ENCODE measurements around the gene PIGU.

The PIGU gene

DNA sequence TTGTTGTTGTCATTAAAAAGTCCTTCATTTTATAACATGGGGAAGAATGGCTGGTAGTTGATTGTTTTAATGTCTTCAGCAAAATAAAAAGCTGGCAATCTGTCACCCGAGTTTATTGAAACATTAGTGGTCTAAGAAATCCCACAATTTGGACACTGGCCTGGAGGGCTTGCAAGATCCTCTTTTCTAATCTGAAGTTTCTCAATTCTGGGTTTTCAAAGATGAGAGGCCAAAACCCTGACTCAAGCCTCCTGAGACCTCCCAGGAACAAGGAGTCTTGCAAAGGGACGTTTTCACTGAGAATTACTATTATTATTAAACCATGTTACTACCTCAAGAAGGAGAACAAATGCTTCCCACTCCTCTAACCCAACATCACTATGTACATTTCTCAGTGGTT lies 98.9 kb downstream of the PIGU start:
- peak; percentile 5 for DNase-seq

DNA sequence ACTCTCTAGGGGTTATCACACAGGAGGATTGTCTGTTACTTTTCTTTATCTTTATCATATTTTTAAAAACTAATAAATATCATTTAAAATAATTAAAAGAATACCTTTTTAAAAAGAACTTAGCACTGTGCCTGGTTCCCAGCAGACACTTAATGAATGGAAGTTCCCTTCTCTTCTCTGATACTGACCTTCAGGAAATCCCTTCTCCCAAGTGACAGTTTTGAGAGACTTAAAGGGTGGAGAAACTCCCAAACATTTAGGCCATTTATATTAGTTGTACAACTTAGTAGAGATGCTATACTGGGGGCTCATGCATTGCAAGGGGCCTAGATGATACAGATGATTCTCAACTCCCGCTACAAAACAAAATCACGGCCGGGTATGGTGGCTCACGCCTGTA lies 99.8 kb downstream of the PIGU start:
- DNase-seq, result no peak

DNA sequence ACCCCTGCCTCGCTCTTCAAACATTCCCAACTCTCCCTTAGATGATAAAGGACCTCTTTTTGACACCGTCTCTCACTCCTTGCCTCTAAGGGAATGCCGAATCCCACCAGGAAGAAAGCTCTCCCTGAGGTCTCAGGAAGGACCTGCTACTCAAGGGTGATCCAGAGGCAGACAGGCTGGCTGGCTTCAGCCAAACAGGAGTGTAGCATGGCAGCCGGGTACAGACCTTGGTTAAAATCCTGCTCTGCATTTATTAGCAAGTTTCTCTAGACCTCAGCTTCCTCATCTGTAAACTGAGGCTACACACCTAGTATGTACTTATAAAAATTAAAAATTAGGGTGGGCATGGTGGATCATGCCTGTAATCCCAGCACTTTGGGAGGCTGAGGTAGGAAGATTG lies 101.1 kb downstream of the PIGU start:
- peak; percentile 35 for DNase-seq

DNA sequence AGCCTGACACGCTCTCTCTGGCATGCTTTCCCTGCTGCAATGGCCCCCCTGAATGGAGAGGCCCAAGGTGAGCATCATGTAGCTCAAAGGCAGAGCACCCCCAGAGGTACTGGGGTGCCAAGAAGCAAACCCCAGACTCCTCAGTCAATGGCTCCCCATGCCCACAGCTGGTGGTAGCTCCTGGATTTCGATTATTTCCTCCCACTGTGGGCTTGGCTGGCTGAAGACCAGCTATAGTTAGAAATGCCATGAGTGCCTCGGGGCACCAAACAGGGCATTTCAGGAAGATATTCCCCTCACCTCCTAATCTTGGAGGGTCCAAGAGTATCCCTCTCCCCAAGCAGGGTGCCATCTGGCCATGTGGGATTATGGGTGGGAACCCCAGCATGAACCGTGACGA lies 101.6 kb downstream of the PIGU start:
- no peak for DNase-seq

DNA sequence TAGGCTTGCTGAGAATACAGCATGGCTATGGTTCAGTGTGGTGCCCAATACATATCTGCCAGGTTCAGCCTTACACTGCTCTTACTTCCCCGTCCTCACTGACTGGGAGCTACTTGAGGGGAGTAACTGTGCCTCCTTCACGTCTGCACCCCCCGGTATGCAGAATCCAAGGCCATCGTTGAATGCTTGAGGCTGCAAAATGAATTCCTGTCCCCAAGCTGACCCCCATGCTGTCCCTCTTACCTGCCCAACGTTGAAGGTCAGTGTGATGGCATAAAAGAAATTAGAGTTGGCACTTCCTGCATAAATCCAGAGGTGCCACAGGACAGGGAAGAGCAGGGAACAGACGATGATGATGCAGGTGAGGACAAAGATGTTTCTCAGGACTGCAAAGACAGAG lies 102.0 kb downstream of the PIGU start:
- no peak for DNase-seq

DNA sequence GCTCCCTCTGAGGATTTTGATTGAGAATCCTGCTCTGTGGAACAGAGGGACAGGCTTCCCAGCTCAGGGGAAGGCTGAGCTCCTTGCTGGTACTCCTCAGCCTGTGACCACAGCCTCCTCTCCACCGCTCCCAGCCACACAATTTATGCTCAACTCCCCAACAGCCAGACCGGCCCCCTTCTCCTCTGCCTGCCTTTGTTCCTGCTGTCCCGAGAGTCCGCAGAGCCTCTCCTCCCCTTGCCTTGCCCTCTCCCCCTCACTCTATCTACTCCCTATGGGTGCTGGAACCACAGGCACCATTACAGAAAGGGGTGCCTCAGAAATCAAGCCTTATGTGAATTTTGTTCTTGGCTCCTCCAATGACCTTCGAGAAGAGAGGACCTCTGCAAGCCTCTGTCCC lies 102.5 kb downstream of the PIGU start:
- DNase-seq, result peak; percentile 40

DNA sequence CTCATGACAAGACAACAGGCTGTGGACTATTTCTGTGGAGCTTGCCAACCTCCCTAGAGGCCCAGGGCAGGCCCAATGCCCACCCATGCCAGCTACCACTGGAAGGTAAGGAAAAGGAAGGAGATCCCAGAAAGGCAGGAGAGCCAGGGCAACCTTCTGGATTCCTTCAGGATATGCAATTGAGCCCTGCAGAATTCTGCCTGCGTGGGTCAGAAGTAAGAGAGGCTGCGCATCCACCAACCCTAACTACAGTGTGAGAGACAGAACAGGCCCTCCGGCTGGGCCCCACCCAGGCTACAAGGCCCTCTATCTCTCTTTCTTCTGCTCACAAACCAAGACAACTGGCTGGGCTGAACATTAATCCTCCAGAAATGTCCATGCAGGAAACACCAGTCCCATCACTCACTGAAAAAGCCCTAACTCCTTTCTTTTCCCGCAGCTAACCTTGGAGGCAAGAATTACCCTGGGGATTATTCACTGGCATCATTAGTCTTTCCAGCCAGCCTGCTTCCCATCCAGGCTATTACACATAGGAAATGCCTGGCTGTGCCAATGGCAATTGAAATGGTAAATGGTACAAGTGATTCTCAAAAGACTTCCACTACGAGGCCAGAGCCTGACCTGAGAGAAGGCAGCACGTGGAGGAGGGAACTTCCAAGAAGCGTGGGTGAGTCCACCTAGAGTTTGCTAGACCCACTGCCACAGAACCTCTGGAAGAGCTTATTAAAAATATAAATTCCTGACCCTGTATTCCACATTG lies 103.2 kb downstream of the PIGU start:
- peak; percentile 44 for DNase-seq

DNA sequence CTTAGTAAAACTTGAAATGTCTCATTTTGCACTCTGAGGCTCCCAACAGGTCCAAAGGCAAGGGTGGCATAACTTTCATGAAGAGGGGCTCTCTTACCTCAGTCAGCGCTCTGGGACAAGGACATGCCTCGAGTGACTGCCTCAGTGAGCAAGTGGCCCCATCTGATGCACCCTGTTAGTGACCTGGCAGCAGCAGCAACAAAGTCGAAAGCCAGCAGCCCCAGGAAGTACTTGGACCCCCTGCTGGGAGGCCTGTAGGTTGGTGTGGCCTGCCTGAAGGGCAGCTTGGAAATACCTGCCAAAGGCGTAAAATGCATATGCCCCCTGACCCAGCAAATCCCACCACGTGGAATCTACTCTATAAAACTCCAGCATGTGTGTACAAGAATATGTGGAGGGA lies 105.1 kb downstream of the PIGU start:
- DNase-seq, result peak; percentile 46

DNA sequence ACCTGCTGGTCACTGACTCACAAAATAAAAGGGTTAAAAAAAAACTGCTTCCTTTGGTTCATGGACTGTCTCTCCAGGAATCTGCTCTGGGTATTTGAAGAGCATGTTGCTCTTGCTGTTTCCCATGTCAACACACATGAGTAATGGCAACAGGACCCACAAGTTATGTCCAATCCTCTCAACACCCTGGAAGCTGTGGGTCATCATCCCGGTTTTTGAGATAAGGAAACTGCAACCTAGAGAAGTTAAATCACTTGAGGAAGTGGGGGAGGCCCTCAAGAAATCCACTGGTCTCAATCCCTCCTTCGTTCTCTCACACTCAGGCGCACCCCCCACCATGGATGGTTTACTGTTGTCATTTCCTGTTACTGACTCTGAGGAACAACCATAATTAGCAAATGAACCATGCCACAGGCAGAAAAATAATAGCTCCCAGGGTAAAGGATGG lies 106.0 kb downstream of the PIGU start:
- DNase-seq, result no peak

DNA sequence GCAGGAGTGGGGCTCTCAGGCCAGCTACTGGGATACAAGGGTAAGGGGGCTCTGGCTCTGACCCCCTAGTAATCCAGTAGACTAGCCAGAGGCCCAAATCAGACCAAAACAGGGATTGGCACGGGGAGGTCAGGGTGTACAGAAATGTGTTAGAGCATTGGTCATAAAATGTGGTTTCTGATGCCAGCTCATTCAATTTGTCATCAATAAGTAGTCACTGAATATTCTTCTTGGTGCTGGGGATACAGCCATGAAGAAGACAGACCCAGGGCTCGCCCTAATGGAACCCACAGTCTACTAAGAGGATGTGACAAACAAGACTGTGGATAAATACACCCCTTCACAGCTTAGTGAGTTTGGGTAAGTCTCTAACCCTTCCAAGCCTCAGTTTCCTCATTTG lies 107.3 kb downstream of the PIGU start:
- DNase-seq, result no peak

DNA sequence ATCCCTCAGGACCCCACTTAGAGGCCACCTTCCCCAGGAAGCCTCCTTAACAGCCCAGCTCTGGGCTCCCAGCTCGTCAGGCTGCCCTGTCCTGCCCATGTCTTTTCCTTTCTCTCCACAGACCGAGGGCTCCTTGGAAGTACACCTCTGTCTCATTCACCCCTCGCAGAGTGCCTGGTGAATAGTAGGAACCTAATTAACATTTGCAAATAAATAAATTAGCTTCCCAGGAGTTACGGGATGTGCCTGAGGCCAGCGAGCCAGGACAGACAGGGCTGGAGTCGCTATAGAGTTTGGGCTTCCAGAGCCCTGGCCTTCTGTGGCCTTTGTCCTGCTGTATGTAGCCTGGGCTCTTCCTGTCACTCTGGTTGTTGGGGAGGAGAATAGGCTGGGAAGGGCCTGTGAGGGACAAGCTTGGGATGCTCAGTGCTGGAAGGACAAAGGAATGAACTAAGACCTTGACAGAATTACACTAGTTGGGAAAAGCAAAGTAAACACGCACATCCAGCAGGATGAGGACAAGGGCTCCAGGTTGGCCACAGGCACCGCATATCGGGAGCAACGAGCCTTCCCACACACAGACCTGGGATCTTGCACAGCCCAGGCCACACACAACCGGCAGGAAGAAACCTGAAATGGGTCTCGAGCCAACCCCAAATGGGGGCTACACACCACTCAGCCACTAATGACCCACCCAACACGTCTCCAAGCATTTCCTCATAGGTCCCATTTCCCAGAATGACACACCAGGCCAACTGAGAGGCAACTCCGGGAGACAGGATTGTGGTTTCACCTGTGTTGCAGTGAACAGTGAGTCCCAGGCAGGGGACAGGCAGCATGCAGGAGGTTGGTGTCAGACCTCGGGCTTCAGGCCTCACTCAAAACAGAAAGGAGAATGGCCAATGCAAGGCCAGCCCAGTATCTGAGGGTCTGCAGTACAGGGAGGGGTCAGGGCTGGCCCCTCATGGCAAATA lies 108.7 kb downstream of the PIGU start:
- DNase-seq, result no peak

DNA sequence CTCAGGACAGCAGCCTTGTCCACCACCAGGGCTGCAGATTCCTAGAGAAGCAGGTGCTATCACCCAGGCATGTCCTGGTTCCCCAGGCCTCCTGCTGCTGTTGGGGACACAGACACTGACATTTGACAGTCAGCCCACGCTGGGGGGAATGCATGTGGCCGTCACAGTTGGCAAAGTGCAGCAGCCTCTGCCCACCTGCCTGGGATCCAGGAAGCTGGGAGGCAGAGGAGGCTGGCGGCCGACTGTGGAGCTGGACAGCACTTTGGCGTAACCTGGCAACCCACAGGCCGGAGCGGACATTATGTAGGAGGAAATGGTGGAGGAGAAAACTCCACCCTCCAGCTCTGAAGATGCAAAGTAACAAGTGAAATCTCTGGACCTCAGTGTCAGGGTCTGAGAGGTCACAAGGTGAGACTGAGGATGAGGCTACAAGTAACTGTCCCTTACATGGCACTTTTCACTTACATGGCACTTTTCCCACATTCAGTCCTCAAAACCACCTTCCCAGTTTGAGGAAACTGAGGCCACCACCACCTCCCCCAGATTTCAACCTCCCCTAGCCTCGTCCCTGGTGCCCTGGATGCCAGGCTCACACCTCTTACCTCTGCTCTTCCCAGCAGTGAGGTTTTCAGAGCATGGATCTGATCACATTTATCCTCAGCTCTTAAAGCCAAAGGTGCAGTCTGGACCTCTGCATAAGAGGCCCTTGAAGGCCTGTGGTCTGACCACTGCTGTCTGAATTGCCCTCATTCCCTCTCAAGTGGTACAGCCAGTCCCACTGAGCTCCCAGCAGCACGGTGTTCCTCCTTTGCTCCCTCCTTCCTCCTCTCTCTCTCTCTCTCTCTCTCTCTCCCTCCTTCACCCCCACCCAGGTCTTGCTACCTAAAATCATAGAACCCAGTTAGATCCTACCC lies 109.7 kb downstream of the PIGU start:
- no peak for DNase-seq

DNA sequence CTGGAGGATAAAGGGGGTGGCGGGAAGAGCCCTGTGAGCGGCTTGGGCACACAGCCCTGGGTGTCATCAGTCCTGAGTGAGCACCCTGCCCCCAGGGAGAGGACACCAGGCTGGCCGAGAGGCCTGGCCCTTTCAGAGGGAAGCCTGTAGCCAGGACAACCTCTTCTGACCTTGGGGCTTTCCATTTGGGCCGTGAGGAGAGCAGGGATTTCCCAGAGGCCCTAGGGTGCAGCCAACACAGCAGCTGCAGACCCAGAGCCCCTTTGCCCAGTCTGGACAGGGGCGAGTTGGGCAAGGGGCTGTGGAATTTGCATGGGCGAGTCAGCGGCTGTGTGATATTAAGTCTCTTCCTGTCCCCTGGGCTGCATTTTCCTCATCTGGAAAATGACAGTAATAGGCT lies 112.1 kb downstream of the PIGU start:
- peak; percentile 45 for DNase-seq

DNA sequence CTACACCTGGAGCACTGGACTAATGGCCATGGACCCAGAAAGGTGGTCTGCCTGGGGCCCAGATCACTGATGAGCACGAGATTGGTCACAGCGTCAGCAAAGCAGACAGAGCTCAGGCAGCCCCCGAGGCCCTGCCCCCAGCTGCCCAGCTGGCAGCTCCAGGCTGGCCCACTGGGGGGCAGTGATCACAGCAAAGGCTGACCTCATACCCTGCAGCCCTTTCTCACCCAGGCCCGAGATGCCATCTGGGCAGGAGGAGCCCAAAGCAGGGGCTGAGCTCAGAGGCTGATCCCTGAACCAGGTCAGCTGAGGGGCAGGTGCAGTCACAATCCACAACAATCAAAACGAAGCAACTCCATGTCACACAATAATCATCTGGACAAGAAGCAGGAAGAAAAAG lies 114.3 kb downstream of the PIGU start:
- no peak for DNase-seq

DNA sequence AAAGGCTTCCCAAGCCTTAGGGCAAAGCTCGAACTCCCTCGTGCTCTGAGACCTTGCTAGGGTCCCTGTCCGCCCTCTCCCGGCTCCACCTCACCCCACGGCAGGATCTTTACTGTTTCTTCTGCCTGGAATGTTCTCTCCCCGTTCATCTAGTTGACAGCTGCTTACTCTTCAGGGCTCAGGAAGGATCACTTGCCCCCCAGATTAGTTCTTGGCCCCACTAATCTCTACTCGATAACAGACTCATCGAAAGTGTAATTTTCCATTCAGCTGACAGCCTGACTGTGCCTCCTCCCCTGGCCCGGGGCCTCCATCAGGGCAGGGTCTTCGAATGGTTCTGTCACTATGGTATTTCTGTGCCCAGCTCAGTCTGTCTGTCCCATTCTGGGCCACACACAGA lies 115.2 kb downstream of the PIGU start:
- no peak for DNase-seq

DNA sequence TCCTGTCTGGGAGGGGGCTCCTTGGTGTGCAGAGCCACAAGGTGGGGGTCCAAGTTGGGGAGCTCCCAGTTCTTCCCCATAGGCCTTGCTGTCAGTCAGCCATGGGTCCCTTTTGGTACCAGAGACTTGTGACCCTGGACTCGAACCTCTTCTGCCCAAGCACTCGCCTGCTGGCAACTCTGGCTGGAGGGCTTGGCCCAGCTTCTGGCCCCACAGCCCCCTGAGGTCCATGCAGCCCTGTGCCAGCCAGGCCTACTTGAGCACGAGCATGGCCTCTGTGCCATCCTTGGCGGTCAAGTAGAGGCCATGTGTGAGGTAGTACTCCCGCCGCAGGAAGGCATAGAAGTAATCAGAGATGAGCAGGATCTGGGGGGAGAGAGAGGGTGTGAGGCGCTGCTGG lies 116.3 kb downstream of the PIGU start:
- DNase-seq, result no peak

DNA sequence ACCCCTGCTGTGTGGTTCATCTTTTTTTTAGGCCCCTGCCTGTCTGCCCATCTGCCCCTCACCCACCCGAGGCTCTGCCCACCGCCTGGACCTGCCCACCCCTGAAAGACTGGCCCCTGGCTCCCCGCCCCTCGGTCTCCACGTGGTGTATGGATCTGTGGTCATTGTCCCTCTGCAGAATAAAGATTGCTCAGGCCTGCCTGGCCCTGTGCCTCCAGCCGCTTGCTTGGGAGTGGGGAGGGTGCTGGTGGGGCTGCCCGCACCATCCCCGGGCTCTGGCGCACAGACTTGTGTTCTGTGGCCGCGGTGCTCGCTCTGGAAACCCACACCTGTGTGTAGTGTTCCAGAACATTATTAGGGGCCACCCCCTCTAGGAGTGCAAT lies 116.8 kb downstream of the PIGU start:
- no peak for DNase-seq

DNA sequence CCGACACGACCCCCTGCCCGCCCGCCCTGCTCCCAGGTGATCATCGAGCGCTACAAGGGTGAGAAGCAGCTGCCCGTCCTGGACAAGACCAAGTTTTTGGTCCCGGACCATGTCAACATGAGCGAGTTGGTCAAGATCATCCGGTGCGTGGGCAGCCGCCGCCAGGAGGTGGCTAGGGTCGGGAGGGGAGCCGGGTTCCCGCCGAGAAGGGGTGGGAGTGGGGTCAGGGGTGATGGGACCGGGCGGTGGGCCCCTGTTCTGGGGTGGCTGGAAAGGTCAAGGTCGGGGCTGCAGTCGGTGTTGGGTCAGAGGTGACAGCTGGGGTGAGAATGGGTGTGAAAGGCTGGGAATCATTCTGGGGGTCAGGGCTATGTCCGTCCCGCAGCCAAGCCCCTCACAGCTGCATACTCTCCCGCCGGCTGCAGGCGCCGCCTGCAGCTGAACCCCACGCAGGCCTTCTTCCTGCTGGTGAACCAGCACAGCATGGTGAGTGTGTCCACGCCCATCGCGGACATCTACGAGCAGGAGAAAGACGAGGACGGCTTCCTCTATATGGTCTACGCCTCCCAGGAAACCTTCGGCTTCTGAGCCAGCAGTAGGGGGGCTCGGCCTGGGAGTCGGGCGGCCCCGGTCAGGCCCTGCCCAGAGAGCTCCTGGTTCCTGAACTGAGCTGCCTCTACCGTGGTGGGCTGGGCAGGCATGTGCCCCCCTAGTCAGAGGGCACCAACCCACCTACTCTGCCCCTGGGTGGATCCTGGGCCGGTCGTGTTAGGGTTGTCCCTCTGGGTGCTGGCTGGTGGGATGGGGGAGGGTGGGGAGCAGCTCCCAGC lies 117.4 kb downstream of the PIGU start:
- peak; percentile 59 for DNase-seq

DNA sequence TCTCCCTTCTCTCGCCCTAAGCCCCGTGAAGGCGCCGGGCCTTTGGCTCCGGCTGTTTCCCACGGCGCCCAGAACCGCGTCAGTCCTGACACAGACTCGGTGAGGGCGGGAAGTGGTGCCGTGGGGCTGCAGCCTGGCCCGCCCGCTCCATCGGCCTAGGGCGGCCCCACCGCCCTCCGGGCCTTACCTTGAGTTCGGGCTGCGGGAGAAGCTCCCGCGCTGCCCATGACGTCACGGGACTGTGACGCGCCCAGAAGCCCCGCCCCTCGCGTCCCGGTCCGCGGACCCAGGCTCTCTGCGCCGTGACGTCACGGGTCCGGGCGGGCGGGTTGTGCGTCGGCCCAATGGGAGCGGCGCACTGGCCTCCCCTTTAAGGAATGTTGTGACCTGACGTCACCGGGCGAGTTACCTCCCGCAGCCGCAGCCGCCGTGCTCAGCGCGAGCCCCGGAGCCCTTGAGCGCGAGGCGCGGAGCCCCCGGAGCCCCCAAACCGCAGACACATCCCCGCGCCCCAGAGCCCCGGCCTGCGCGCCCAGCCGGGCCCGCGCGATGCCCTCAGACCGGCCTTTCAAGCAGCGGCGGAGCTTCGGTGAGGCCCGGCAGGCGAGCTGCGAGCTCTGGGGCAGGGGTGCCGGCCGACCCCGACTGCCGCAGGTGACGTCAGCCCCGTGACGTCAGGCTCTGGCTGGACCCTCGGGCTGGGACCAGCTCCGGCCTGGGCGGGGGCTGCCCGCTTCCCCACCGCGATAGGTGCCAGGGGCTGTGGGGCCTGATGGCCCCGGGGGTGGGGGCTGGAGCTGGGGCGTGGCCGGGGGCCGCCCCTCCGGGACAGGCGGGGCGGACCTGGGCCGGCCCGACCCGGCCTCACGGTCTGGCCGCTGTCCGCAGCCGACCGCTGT lies 118.3 kb downstream of the PIGU start, which contains the start of gene MAP1LC3A:
Gene MAP1LC3A (plus strand): TSS at position 399 of the 899 bp plus-strand sequence. CDS start 151 bp downstream, at position 550.
- DNase-seq, result peak; percentile 91

DNA sequence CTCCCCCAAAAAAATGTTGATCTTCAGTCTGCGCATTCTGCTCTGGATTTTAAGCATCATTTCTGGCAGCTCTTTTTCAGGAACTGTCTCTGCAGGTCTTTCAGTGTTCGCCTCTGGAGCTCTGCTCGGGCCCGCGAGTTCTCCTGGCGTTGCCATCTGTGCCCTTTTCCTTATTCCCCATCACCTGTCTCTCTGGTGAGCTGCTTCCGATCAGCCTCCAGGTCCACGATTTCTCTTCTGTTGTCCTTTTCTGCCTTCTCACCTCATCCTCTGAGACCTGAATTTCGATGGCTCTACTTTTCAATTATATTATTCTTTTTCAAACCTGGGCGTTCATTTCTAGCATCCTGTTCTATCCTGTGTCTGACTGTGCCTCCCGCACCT lies 119.0 kb downstream of the PIGU start:
- DNase-seq, result no peak

DNA sequence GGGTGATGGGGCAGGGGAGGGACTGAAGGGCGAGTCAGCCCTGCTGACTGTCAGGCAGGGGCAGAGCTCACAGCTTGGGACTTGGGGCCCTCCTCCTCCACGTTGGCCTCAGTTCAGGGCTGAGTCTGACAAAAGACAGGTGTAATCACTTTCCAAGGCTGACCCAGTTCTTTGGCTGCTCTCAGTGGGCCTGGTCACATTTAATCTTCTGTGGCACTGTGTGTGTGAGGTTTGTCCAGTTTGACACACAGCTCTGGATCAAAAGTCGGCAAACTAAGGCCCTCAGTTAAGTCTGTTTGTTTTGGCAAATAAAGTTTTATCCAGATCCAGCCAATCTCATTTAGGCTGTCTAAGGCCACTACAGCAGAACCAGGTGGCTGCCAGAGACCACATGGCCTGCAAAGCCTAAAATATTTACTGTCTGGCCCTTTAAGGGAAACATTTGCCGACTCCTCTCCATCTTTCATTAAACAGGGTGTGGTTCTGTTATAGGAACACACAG lies 123.5 kb downstream of the PIGU start:
- no peak for DNase-seq

Measured in islet precursor cell (in vitro differentiated cells).